EL (cell line): Measurements from ENCODE around the gene CLASRP.

Experiments
- DNase-seq: peaks from one replicate; pipeline ENCODE4 v3.0.0-alpha.2; 2016

CLASRP gene

DNA sequence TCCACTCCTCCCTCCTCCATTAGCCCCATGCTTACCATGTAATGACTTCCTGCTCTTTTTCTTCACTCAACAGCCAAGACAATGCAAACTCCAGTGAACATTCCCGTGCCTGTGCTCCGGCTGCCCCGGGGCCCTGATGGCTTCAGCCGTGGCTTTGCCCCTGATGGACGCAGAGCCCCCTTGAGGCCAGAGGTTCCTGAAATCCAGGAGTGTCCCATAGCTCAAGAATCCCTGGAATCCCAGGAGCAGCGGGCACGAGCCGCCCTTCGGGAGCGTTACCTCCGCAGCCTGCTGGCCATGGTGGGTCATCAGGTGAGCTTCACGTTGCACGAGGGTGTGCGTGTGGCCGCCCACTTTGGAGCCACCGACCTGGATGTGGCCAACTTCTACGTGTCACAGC, 51.2 kb downstream of the CLASRP start:
- DNase-seq: no peak

DNA sequence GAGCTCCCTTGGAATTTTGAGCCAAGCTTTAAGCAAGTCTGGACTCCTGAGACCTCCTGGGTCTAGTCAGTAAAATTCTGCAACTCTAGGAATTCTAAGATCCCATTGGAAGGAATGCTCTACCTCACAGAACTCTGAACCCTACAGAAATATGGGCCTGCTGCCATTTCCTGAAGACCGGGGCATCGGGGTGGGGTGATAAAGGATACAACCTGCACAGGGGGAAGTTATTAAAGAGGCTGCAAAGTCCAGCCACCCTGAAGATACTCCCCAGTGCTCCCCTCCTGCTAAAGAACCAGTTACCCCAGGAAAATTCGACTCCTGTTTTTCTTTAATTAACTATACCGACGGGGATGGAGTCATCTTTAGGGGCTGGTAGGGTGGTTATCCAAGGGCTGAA, 51.8 kb downstream of the CLASRP start:
- no peak for DNase-seq

DNA sequence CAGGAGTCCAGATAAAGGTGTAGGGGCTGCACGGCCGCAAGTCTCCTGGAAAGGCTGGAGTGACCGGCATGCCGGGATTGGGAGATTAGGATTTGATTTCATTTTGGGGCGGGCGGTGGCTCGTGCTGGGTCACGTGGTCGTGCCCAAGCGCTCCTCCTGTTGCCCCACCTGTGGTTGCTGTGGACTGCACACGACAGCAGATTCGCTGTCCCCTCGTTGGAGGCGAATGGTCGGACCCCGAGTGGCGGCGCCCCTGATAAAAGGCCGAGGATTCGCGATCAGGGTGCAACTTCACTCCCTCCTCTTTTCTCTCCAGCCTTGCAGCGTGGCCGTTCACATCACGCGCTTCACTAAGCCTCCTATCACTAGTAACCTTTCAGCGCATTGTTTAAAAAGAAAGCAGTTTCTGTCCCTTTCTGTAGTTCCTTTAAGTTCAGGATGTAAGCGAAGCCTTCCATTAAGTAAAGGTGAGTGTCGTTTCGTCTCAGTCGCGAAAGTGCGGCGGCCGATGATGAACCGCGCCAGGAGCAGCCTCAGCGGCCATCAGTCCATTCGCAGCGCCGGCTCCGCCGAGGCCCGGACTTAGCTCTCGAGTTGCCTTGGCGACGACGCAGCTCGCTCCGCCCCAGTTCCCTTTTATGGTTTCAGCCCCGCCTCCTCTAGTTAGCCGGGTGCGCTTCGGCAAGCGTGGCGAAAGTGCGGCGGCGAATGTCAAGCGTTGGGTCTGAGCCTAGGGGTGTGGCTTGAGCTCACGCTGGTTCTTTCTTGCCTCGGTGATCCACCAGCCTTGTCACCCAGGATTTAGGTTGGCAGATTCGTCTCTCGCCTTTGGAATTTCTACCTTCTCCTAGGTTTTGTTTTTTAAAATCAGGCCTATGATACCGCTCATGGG, 52.4 kb downstream of the CLASRP start:
- DNase-seq: peak; percentile 99

DNA sequence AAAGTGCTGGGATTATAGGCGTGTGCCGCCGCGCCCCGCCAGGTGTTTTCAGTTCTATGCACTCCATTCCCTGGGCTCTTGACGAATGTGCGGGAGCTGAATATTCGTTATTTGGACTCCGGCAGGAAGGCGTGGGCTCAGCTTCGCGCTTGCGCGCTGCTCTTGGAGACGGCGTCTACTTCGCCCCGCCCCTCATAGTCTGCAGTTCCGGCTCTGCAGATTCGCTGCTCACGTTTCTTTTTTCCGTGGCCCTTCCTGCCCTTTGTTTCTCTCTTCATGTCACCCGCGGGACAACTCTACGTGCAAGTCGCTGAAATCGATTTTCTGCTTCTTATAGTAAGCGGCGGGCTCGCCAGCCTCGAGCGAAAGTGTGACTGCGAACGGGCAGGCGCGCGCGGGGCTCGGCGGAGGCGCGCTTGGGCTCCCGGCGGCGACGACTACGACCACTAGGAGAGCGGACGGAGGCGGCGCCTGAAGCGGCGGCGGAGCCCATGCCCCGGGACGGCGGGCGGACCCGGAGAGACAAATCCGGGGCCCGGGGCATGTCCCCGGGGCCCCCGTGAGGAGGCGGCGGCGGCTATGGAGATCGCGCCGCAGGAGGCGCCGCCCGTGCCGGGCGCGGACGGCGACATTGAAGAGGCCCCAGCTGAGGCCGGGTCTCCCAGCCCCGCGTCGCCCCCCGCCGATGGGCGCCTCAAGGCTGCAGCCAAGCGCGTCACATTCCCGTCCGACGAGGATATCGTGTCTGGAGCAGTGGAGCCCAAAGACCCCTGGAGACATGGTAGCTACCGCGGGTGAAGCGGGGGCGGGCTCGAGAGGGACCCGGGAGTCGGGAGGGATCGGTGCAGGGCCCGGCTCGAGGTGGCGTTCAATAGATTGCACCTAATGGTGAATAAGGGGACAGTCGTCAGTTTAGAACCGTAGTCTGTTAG, 54.2 kb downstream of the CLASRP start, which contains the start of gene PPP1R37:
PPP1R37 (plus strand) TSS at position 433 of the 932 bp plus-strand sequence; CDS start at position 580, 147 bp downstream.
- peak; percentile 96 for DNase-seq

DNA sequence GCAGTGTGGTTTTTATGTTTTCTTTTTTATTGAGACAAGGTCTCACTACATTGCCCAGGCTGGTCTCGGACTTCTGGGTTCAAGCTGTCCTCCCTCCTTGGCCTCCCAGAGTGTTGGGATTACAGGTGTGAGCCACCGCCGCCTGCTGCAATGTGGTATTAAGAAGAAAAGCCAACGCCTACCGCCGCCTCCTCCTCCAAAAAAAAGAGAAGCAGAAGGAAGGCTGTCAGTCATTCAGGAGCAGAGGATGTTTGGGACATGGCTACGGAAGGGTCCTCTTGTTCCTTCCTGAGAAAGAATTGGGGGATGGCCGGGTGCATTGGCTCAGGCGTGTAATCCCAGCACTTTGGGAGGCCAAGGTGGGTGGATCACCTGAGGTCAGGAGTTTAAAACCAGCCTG, 55.3 kb downstream of the CLASRP start:
- DNase-seq: no peak

DNA sequence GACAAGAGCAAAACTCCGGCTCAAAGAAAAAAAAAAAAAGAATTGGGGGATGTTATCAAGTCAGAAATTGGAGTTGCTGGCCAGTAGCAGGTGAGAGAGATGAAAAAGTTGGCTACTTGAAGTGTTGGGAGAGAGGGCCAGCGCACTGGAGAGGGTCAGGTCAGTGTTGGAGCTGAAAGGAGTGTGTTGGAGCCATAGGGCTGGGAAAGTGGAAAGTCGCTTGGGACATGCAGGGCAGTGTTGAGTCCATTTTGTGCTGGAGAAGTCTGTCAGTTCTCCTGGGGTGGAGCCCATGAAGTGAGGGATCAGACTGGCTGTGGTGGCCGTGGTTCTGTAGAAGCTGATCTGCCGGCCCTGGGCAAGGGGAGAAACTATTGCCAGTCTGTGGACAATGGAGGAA, 55.9 kb downstream of the CLASRP start:
- no peak for DNase-seq

DNA sequence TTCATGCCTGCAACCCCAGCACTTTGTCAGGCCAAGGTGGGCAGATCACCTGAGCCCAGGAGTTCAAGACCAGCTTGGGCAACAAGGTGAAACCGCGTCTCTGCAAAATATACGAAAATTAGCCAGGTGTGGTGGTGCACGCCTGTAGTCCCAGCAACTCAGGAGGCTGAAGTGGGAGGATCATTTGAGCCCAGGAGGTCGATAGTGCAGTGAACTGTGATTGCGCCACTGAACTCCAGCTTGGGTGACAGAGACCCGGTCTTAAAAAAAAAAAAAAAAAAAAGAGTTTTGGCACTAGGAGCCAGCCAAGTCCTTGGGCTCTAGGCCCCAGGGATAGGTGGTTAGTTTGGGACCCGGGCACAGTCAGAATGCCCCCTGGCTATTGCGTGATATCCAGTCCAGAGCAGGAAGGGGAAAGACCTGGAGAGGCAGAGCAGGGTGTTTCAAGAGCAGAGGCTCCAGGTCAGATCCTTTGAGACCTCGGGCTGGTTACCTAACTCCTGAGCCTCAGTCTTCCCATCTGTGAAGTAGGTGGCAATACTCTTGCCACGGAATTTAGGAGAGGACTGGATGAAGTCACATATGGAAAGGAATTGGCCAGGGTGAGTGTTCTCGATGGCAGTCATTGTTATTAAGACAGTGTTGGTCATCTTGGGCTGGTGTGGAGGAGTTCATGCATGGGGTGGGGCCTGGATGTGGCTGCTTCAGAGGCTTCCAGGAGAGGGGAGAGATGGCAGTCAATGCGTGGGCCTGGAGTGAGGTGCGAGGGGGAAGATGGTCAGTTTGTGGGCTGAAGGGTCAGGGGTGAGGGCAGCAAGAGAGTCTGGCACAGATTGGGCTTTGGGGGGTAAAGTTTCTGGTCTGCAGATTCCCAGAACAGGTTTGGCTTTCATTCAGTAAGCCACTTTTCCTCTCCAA, 56.9 kb downstream of the CLASRP start:
- DNase-seq: no peak

DNA sequence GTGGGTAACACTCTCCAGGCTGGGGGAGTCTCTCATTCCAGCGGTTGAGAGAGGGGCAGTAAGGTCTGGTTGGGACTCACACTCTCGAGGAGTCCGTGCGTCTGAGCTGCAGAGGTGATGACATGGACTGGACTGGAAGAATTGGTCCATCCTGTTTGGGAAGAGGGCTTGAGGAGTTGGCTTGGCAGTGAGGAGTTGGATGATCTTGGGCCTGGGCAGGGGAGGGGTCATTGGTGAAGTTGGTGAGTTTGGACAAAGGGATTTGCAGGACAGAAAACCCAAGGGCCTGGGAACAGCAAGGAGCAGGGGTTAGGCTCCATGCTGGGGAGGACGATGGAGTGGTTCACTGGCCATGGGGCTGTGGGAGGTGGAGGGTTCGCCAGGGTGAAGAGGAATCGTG, 57.9 kb downstream of the CLASRP start:
- DNase-seq: no peak

DNA sequence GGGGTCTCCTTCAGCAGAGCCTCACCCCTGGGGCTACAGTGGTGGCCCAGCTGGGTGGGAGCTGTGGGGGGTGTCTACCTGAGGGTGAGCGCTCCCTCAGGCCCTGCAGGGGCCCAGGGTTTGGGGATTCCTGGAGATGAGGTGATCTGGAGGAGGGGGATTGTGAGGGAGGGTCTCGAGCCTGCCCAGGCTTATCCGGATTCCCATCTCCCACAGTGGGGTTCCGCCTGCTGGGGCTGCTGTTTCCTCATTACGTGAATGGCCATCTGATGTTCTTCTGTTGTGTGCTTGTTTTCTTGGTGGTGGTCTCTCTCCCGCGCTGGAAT, 58.6 kb downstream of the CLASRP start:
- no peak for DNase-seq

DNA sequence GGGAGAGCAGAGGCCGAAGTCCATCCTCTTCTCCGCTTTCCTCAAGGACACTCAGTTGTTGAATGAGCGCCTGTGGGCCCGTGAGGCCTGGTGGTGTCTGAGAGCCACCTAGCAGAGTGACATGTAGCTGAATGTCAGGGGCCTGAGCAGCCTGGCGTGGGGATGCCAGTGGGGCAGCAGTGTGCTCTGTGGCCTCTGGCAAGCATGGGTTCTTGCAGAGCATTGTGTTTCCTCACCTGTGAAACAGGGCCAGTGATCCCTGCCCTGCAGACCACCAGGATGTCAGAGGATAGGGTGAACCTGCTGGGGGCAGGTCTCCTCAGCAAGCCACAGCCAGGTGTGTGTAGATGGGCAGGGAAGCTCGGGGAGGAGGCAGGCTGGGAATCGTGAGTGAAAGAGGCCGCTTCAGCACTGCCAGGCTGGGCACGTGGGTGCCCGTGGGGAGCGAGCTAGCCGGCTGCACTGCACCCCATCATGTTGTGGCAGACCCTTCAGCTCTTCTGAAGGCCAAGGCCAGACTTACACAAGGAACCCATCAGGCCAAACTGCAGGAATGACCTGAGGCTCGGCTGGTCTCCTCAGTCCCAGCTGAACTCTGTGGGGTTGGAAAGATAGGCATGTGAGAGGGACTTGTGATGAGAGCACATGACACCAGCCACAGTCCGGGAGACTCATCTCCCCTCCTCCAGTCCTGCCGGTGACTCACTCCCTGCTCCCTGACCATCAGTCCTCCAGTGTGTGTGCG, 59.1 kb downstream of the CLASRP start:
- peak; percentile 94 for DNase-seq

DNA sequence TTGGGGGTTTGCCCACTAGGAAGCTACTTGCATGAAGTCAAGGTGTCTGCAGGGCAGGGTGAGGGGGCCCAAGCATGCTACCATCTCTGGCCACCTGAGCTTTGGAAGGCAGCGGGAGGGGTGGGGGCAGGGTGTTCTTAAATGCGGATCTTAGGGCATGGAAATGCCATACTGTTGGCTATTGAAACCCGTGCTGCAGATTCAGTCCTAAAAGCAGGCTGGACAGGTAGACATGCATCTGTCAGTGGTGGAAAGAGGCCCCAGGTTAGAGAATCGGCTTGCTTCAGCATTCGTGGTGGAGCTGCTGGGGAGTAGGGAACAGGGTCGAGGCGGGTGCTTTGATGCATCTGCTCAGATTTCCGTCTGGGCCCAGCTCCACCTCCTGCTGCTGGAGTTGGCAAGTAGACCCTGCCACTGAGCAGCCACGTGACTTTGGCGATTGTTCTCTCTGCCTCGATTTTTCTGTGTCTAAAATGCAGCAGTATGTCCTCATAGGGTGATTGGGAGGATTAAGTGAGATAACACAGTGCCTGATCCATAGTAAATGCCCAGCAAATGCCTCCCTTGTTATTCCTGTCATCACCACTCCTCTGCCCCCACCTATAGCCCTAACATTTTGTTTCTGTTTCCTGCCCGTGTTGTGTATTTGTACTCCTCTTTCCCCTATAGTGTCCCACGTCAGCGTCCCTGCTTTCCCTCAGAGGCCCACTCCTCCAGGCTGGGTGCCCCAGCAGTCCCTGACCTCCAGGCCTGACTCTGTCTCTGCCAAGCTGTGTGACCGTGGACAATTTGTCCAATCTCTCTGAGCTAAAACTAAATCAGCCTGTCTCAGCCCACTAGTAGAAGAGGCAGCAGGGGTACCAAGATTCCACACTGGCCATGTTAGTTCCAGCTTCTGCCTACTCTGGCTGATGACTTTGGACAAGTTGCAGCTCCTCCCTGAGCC, 59.9 kb downstream of the CLASRP start:
- no peak for DNase-seq

DNA sequence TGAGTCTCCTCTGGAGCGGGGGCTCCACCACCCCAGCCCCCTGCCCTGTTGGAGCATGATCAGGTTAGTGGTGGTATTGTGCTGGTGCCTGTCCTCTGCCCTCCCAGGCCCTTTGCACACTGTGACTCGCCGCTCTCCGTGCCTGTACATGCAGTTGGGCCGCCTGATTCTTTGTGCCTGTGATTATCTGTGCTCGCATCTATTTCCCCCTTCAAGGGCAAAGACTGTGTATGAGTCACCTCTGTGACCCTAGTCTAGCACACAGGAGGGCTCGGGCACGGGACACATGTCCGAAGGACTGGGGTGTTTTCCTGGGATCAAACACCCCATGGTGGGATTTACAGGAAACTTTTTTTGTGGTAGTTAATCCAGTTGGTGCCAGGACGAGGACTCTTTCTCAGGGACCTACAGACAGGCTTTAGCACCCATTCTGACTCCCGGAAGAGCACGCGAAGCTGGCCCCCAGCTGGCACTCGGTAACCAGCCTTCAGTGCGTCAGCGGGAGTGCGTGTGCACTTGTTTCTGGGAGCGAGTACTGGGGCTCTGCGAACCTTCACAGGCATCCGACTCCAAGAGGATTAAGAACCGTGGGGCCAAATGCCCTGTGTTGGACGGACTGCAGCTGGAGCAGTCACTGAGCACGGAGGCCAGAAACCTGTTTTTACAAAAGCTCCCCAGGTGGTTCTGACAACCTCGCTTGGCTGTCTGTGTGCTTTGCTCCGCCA, 60.8 kb downstream of the CLASRP start:
- DNase-seq: no peak

DNA sequence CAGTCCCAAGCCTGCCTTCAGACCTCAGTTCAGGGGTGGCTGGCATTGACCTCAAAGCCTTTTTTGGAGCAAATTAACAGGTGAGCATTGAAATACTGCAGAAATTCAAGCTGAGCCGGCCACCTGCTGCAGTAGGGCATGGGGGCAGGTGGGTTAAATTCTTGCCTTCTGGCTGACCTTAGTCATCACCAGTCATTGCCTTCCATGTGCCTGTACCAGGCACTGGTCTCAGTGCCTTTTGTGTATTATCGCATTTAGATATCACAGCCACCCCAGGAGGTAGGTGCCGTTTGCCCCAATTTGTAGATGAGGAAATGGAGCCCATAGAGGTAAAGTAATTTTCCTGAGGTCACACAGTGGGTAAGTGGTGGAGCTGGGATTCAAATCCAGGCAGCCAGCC, 61.4 kb downstream of the CLASRP start:
- DNase-seq: no peak

DNA sequence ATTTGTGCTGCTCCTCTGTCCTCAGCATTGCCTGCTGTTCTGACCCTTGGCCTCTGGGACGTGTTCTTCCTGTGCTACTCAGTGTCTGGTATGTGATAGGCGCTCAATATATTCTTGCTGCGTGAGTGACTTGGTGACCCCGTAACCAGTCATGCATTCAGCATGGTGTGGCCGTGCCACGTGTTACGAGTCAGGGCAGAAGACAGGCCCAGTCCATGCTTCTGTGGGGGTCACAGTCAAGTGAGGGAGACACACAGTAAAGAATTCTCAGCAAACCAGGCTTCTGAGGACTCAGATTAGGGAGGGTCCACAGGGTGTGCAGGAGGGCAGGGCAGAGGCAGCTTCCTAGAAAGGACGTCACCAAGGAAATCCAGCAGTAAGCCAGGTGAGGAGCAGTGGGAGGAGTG, 62.0 kb downstream of the CLASRP start:
- DNase-seq: peak; percentile 29

DNA sequence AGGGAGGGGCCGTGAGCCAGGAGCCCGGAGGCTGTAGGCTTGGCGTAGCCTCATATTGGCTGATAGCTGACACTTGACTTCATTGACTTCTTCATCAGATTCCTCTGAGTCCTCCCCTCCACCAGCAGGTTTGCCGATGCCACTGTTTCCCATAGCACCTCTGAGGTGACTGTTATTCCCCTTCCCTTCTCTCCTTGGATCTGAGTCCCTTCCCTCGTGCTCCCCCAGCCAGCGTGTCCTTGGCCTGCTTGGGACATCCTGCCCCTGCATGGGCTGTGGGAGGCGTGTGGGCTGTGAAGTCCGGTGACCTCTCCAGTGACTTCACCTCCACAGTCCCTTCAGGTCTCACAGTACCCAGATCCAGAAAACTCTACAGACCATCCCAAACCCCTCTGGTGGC, 63.0 kb downstream of the CLASRP start:
- no peak for DNase-seq

DNA sequence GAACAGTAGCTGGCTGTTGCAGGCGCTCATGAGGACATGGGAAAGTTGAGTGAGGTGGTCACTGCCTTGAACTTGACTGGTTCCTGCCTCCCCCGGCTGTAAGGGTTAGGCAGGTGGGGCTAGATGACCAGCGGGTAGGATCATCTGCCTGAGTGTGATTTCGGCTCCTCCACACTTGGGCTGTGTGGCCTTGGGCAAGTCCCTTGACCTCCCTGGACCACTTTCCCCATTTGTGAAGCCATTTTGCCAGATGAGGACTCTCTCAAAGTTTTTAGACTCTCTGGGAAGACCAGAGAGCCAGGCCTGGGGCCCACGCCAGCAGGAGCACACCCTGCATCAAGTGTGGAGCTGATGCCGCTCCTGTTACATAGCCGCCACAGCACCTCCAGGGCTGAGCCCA, 63.6 kb downstream of the CLASRP start:
- no peak for DNase-seq

DNA sequence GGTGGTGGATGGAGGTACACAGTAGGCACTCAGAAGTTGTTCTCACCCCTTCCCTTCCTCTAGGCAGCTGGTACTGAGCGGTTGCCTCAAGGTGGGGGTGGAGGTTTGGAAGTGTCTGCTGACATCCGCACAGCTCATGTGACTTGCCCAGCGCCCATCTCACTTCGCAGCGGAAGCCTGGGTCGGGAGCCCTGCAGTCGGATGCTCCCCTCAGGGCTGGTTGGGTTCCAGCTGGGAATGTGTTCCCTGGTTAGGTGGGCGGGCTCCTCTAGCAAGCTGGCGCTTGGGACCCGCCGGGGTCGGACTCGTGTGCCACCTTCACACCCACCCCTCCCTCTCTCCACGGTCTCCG, 64.3 kb downstream of the CLASRP start:
- peak; percentile 37 for DNase-seq

DNA sequence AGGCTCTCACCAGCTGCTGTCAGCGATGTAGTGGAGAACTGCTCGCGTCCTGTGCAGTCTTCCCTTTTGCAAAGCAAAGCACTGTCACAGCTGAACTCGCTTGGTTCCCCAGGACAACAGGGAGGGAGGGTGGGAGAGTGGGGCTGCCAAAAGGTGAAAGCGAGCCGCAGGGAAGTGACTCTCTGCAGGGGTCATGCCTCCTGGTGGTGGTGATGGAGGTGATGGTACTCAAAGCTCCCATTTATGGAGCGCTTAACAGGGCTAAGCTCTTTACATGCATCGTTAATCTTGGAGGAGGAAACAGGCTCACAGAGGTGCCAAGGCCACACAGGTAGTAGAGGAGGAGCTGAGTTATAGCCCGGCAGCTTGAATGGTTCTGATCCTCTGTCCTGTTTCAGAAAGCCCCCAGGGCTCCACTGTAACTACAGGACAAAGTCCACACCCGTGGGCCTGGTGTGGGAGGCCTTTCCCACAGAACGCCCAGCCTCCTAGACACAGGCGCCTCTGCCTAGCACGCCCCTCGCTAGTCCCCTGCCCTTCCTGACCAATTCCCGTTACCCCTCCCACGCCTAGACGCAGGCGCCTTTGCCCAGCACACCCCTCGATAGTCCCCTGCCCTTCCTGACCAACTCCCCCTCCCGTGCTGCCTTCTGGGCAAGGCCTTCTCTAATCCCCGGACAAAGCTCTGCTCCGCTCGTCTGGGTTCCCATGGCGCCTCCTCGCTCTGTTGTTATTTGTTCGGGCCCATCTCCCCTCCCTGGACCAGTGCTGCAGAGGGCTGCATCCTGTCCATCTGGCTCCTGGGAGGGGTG, 64.9 kb downstream of the CLASRP start:
- DNase-seq: no peak

DNA sequence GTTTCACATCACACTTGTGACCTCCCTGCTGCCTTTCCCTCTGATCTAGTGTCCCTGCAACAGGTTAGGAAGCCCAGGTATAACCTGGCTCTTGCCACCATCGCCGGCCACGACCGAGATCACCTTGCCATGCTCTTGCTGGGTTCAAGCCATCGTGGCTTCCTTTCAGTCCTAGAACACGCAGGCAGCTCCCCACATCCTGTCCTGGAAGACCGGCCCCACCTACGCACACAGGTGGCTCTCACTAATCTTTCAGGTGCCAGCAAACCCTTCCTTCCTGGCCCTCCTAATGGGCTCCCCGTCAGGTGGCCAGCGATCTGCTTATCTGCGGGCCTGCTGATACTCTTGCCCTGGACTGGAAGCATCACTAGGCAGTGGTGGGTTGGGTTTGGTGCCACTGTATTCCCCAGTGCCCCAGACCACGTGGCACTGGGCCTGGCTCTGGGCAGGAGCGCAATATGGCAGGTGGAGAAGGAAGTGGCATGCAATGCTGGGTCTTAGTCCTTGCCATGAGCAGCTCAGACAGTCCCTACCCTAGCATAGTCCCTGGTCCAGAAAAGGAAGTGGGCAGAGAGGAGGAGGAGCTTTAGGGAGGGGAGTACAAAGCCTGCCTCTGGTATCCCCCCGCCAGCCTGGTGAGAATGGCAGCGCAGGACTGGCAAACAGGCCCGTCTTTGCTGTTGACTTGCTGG, 66.0 kb downstream of the CLASRP start:
- no peak for DNase-seq
